CD4-positive, alpha-beta T cell treated with Interleukin-17A for 1 hour (primary cell): ENCODE measurements around the gene SH2D3C.
"Not testable (repeated sequence)": the region's sequence is repeated elsewhere in the genome, so short reads cannot be mapped to it uniquely, and the experiment has no call there.

Experiments
- DNase-seq: peaks from one replicate; pipeline ENCODE4 v3.0.0-alpha.2; 2020

SH2D3C gene

DNA sequence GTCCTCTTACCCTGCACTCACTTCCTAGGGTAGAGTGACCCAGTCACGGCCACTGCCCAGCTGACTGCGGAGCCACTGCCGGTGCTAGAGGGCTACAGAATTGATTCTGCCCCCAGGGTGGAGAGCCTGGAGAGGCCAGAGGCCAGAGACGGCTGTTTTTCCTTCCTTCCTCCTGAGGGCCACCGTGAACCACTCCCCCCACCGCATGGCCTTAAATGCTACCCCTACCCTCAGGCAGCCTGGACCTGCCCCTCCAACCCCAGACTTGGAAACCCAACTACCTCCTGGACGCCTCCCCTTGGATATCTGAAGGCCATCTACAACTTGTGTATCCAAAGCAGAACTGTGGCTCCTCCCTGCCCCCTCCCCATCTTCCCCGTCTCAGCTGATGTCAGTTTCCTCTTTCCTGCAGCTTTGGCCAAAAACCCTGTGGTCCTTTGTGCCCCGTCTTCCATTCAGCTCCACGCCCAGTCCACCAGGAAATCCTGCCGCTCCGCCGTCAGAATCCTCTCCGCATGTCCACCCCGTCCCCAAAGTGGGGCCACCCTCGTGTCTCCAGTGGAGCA lies 16.3 kb downstream of the SH2D3C start:
- no peak for DNase-seq

DNA sequence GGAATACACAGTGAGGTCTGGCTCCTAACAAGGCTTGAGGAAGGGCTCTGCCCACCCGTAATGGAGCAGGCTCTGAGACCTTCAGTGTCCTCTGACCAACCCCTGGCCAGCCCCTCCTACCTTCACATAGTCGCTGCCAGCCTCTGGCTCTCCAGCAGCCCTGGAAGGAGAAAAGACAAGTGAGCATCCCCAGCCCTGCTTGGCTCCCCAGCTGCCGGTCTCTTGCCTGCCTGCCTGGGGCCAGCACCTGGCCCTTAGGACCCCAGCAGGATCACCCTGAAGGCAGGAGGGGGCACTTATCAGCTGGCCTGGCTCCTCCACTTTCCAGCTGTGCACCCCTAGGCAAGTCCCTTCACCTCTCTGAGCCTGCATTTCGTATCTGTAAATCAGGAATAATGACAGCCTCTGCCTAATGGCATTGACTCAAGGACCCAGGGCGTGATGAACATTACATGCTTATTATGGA lies 16.9 kb downstream of the SH2D3C start:
- DNase-seq: no peak

DNA sequence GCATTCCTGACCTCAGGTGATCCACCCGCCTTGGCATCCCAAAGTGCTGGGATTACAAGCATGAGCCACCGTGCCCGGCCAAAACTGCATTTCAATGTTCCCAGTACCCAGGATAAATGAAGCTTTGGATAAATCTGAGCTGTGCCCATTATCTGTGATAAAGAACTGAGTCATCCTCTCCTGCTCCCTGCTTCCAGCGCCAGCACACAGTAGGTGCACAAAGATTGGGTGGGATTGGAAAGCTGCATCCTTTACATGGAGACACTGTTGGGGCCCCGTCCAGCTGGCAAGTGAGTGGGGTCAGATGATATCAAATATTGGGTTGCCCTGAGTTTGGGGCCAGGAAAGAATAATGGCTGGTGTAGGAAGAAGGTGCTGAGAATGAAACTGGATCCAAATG lies 17.4 kb downstream of the SH2D3C start:
- no peak for DNase-seq

DNA sequence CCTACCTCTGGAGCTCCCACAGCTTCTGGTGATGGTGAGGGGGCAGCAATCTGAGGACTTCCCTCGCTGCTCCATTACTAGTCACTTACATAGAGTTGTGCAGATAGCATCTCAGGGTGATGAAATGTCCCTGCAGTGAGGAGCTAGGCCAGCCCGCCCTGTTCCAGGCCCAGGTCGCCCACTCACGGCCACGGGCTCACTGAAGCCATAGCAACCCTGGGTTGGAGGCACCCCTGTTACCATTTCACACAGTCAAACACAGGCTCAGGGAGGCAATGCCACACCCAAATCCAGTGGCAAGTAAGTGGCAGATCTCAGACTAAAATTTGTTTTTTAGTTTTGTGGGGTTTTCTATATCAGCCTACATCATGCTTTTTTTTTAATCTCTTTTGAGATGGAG lies 19.6 kb downstream of the SH2D3C start:
- DNase-seq: no peak

DNA sequence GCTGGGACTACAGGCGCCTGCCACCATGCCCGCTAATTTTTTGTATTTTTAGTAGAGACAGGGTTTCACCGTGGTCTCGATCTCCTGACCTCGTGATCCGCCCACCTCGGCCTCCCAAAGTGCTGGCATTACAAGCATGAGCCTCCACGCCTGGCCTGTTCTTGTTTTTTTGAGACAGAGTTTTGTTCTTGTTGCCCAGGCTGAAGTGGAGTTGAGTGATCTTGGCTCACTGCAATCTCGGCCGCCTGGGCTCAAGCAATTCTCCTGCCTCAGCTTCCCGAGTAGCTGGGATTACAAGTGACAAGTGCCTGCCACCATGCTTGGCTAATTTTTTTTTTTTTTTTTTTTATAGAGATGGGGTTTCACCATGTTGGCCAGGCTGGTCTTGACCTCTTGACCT lies 21.7 kb downstream of the SH2D3C start:
- DNase-seq: not testable (repeated sequence)

DNA sequence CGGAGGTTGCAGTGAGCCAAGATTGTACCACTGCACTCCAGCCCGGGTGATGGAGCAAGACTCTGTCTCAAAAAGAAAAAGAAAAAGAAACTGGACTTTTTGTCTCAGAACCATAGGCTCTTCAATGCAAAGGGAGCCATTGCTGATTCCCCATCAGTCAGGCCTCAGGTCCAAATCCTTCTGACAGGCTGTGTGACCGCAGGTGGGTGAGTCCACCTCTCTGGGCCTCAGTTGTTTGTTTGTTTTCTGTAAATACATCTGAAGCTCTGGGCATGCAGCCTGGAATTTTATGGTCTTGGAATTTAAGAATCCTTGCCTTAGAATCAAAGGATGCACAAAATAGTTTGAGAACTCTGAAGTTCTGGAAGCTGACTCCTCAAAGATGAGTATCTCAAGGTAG lies 22.2 kb downstream of the SH2D3C start:
- DNase-seq: no peak

DNA sequence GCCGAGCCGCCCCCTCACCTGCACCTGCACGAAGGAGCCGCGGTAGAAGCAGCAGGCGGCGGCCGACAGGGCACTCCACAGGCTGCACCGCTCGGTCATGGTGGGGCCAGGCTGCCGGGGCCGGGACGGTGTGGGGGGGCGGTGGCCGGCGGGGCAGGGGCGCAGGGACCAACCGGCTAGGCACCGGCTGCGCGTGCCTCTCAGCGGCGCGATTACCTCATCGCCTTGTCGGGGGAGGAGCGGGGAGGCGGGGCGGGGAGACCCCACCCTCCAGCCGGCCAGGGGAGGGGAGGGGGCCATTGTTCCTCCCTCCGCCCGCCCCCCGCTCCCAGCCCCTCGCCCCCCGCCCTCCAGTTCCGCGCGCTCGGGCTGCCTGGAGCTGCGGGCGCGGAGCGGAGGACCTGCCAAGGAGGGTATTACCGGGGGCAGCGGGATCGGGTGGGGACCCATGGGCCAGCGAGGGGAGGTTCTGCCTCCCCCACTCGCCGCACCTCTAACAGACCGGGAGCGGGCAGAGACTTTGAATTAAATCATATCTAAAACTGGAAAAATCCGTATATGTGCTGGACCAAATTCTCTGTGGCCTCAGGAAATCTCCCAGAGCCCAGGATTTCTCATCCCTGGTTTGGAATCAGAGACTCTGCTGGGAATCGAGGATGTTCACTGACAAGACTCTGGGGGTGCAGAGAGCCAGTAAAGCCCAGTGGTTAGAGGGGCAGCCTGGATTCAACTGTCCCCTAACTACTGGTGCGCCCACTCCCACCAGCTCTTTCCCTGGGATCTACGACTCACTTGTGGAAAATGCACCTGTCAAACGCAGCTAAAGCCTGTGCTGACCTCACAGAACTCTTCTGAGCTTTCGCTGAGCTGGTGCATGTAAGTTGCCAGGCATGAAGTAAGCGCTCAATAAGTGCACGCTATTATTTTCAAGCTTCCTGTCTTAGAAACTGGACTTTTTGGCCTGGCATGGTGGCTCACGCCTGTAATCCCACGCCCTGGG lies 23.1 kb downstream of the SH2D3C start:
- no peak for DNase-seq

DNA sequence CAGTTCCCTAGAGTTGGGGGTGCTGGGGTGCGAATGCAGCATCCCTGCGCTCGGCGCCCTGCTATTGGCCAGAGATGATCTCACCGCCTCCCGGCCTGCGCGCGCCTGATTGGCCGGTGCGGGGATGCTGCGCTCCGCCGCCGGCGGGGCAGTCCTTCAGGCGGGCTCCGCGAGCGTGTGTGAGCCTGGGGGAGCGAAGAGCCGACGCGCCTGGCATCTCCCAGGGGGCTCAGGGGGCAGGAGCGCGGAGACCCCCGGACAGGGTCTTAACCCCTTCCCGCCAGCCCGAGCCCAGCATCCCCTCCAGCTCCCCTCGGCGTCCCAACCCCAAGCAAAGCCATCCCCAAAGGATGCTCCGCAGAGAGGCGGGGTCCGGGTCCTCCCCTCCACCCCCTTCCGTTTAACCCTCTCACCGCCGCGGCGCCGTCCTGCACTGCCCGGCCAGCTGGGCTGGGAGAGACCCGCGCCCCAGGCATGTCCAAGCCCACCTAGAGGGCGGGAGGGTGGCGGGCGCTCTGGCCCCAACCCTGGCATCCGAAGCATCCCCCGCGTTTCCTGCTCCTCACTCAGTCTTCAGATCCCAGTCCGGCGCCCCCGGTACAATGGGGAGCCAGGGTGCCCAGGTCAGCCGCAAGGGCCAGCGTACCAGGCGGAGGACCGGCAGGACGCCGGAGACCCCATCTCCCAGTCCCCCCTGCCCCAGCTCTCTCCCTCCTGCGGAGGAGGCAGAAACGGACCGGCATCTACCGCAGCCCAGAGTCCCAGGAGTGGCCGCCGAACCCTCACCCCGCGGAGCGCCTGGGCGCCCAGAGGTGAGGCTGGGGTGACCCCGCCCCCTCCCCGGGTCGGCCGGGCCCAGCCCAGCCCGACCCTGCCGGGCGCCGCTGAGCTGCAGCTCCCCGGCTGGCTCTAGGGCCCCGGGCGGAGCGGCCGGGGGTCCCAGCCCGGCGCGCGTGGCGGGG lies 24.1 kb downstream of the SH2D3C start:
- no peak for DNase-seq

DNA sequence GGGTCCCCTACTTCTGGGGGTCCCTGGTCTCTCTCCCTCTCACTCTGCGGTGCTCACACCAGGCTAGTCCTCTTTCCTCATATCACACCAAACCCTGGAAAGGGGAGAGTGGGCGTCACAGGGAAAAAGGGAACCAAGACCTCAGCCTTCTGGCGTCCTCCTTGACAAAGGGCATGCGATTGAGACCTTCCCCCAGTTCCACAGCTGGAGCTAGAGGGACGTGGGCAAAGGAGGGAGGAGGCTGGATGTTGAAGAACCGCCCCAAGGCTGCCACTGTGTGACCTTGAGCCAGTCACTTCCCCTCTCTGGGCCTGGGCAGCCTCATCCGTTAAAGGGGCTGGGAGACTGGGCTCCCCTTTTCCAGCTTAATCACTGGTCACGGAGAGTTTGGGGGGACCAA lies 24.8 kb downstream of the SH2D3C start:
- DNase-seq: no peak

DNA sequence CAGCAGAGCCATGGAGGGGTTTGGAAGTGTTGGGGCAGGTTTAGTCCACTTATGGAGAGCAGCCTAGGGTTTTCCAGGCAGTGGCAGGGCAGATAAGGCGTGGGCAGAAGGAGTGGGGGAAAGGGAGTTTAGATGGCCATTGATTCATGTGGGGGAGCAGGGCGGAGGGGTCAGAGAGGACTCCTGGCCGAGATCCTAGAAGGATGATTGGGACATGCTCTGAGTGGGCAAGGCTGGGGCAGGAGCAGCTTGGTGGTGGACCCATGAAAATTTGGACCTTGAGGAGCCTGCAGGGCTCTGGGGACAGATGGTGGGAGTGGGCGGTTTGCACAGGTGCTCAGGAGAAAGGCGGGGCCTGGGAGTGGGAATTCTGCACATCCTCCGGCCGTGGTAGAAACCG lies 25.3 kb downstream of the SH2D3C start:
- DNase-seq: no peak

DNA sequence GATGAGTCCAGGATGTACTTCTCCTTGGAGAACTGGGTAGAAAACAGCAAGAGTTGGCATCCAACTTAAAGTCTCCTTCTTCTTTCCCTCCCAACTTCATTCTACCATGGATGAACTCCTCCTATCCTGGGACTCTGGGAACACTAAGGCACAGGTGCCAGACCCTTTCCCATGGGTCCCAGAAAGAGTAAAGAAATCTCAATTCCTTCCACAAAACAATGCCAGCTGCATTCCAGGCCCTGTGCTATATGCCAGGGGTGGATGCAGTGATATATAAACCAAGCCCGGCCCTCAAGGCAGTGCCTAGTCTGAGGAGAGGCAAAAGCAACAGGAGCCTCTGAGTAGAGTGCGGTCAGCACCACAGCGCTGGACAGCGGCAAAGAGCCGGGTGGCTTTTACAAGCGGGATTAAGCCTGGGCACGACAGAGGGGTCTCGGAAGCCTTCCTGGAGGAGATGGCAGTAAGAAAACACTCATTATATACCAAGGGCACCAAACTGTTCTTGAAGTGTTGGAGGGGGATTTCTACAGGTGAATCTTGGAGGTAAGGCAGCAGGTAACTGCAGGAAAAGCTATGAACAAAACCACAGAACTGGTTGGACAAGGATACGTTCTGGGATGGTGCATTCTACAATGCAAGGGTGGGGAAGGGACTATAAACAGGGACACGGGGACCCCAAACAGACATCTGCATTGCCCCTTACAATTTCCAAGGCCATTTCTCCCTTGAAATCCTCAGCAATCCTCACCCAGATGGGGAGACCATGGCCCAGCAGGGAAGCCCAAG lies 27.0 kb downstream of the SH2D3C start:
- no peak for DNase-seq

DNA sequence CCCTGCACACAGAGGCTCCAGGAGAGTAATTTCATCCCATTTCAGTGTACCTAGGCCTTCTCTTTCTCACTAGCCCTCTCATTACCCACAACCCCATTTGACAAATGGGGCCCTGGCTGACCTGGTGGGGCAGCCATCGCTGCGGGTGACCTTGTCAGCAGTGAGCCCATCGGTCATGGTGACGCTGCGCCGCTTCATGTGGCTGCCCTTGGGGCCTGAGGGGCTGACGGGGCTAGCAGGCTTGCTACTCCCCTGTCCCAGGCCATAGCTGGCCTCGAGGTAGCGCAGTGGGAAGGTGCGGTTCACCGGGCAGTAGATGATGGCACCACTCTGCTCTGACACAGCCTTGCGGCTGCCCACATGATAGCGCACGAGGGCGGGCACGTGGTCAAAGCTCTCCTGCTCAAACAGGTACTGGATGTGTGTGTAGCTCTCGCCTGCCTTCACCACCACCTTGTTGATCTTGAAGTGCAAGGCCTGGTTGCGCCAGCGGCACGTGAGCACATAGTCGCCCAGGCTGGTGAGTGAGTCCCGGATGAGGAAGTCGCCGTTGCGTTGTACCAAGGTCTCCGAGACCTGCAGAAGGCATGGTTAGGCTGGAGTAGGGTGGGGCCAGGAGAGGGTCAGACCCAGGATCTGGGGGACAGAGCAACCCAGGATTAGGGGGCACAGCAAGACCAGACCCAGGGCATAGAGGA lies 29.2 kb downstream of the SH2D3C start:
- no peak for DNase-seq

DNA sequence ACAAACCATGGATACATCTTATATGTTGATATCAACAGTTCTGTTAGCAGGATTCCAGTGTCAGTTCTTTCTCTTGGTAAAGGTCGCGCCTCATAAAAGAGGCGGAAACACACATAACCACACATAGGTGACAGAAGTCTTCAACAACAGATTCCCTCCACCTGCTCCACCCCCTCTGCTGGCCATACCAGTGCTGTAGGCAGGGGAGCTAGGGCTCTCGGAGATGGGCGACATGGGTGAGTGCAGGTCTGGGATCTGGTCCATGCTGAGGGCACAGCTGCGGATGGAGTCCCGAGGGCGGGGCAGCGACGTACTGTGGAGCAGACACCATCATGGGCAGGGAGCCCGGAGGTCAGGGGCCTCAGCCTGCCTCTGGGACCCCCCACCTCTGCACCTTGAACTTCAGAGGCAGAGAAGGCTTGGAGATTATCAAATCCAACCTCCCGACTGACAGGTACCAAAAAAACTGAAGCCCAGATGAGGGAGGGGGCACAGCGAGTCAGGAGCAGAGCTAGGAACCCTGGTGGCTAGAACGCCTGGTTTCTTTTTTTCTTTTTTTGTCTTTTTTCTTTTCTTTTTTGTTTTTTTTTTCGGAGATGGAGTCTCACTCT lies 31.4 kb downstream of the SH2D3C start:
- peak; percentile 55 for DNase-seq

DNA sequence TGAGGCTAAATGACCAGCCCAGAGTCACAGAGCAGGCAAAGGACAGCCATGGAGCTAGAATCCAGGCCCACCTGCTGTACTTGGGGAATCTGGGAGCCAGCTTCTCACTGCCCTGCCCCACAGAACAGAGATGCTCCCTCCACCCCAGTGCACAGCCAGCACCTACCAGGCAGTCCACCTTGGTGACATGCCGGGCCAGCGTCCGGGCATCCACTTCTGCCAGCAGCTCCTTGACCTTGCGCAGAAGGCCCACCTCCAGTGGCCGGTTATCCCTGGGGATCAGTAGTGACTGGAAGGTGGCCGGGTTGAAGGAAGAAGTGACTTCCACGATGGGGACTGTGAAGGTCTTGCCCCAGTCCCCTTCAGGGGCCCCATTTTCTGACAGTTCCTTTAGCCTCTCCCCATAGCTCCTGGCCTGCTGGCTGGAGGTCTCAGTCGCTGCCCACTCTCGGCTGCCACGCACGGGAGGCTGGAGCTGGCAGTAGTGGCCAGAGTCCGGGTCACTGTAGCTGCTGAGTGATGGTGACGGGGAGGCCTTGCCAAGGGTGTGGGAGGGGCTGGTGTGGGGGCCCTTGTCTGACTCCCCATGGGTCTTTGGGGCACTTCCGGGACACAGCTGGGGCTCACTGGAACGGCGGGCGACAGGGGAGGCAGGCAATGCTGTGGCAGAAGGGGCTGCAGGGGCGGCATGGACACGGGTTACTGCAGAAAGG lies 33.9 kb downstream of the SH2D3C start:
- DNase-seq: no peak

DNA sequence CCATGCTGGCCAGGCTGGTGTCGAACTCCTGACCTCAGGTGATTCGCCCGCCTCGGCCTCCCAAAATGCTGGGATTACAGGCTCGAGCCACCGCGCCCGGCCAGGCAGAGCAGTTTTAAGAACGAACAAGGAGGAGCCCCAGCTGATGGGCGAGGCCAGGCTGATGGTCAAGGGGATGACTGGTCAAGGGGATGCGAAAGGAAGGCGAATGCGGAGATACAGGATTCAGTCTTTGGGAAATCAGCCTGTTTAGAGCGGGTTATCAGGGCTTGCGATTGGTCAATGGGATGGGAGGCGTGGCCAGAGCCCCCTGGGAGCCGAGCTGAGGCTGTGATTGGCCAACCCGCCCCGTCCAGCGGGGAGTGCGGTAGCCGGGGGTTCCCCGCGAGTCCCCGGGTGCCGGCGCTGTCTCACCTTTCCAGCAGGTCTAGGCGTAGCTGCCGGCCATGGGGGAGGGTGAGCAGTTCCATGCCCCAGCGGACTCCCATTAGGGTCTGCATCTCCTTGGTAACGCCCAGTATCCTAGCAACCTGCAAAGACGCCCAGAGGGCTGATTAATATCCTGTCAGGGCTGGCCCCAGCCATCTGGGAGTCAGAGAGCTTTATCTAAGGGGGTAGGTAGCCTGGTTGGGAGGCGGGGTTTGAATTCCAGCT lies 35.9 kb downstream of the SH2D3C start:
- no peak for DNase-seq

DNA sequence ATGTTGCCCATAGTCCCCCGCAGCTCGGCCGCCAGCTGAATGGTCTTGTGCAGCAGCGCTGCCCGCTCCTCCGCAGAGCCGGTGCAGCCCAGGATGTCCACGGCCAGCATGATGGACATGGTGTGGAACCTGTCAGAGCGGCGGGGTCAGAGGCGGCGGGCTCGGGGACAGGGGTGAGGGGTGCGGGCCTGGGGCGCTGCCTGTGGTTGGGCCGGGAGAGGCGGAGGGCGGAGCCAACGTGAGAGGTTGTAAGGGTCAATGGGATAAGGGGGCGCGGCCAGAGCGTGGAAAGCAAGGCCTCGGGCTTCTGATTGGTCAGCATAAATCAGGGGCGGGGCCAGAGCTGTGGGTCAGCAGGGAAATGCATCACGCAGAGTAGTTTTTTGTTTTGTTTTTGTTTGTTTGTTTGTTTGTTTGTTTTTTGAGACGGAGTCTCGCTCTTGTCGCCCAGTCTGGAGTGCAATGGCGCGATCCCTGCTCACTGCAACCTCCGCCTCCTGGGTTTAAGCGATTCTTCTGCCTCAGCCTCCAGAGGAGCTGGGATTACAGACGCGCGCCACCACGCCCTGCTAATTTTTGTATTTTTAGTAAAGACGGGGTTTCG lies 36.5 kb downstream of the SH2D3C start:
- DNase-seq: no peak

DNA sequence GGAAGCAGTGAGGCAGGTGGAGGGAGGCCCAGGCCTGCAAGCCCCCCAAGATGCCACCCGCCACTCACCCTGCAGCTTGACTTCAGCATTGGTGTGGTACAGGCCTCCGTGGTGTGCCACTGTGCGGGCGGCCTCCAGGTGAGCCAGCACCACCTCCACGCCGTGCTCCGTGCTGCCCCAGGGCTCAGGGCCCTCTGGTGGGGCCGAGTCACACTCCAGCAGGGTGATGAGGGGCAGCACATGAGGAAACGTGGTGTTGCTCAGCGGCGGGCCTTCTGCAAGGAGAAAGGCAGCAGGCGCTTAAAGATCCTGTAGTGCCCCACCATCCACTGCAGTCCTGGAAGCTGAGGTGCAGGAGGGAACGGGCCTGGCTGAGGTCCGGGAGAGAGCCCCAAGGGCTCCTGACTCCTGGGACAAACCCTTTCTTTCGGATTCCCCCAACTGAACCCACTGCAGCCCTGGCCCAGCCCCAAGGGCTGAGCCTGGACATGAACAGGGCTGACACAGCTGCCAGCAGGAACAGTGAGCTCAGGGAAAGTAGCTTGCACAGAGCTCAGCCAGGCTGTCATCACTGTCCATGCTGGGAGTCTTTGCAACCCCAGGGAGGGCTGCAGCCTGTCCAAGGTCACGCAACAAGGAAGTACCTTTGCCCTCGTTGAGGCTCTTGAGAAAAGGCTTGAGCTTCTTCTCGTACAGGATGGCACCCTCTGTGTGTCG lies 38.7 kb downstream of the SH2D3C start:
- DNase-seq: no peak

DNA sequence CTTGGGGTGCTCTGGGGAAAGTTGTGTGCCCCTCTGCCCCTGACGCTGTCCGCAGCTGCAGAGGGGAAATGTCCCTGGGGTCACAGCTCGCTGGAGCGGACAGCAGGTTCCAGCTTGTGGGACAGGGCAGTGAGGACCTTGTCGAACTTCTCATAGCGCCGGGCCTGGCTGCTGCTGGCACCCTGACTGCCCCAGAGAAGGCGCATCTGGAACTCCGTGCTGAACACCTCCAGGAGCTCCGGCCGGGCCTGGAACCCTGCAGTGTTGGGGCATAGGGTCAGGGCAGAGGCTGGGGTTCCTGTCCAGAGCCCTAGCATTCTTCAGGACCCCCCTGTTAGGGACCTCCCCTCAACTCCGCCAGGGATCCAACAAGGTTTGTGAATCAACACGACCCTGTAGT lies 39.8 kb downstream of the SH2D3C start:
- no peak for DNase-seq
